PC-3 (cell line): ENCODE measurements around the gene SNORC.
"Not testable (repeated sequence)": the region's sequence is repeated elsewhere in the genome, so short reads cannot be mapped to it uniquely, and the experiment has no call there.

Experiments used
- EZH2 ChIP-seq: fragments of 300-600 bp; sonication (generic); IDR thresholded peaks from one replicate; pipeline ENCODE4 v1.6.1; 2017; ENCODE audit warnings: antibody characterized with exemption, mild to moderate bottlenecking, low read length; ENCODE audit not compliant: unreplicated experiment
- TF ChIP-seq, protein P1 (sequence below): fragments of 300-600 bp; sonication (generic); conservative IDR thresholded peaks from 2 replicates; pipeline ENCODE4 v1.5.1; 2017; ENCODE audit warnings: antibody characterized with exemption, low read depth, mild to moderate bottlenecking, low read length

DNA sequence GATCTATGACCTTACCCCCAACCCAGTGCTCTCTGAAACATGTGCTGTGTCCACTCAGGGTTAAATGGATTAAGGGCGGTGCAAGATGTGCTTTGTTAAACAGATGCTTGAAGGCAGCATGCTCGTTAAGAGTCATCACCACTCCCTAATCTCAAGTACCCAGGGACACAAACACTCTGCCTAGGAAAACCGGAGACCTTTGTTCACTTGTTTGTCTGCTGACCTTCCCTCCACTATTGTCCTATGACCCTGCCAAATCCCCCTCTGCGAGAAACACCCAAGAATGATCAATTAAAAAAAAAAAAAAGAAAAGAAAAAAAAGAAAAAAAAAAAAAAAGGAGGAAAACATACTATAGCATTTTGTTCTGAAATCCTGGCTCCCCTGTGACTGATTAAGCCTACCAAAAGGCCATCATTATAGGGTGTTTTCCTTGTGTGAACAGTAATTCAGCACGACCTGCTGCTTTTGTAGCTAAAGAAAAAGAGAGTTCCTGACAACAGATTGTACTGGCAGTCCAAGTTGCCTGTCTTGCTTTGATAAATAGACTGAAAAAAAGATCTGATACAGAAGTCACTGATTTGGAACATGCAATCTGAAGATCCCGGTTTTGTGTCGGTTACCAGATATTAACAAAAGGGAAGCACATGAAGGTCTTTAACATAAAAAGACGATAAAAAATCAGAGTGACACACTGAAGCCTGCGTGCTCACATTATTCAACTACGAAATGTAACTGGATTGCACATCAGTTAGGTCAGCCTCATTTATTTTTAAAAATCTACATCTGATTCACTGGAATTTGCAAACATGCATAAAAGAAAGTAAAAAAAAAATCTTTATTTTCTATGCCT lies 37.0 kb downstream of the SNORC start:
- TF ChIP-seq, protein P1, sequence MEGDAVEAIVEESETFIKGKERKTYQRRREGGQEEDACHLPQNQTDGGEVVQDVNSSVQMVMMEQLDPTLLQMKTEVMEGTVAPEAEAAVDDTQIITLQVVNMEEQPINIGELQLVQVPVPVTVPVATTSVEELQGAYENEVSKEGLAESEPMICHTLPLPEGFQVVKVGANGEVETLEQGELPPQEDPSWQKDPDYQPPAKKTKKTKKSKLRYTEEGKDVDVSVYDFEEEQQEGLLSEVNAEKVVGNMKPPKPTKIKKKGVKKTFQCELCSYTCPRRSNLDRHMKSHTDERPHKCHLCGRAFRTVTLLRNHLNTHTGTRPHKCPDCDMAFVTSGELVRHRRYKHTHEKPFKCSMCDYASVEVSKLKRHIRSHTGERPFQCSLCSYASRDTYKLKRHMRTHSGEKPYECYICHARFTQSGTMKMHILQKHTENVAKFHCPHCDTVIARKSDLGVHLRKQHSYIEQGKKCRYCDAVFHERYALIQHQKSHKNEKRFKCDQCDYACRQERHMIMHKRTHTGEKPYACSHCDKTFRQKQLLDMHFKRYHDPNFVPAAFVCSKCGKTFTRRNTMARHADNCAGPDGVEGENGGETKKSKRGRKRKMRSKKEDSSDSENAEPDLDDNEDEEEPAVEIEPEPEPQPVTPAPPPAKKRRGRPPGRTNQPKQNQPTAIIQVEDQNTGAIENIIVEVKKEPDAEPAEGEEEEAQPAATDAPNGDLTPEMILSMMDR: not testable (repeated sequence)
- not testable (repeated sequence) for TF ChIP-seq EZH2
